Measurements from ENCODE around the gene USP5.

USP5 gene

DNA sequence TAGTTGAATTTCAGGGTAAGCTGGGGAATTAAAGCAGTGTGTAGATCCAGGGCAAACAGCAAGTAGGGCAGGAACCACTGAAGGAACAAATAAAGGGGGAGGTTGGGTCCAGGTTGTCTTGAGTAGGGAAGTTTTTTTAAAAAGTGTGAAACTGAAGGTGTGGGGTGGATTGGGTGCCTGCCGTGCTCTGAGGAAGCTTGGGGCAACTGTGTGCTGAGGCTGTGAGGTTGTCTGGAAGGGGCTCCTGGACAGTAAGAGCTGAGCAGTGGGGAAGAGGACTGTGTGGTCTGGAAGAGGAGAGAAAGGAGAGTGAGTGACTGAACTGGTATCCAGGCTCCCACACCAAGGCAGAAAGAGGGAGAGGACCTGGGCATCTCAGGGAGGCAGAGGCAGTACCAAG lies 41.2 kb upstream of the USP5 start:
- no peaks in the 10 kb centered on the region for H3F3A ChIP-seq (ENCODE audit: insufficient read depth)
- no peak overlapping the region for H2AFZ ChIP-seq (ENCODE audit: low read depth, low read length, severe bottlenecking)
- no peak overlapping the region for H3K4me3 ChIP-seq (ENCODE audit: insufficient read depth, low read length, poor library complexity, severe bottlenecking)
- no peak for TF ChIP-seq EZH2phosphoT487 (conservative IDR thresholded peaks at IDR 0.05; ENCODE audit: low read length)
- TF ChIP-seq, protein P1, sequence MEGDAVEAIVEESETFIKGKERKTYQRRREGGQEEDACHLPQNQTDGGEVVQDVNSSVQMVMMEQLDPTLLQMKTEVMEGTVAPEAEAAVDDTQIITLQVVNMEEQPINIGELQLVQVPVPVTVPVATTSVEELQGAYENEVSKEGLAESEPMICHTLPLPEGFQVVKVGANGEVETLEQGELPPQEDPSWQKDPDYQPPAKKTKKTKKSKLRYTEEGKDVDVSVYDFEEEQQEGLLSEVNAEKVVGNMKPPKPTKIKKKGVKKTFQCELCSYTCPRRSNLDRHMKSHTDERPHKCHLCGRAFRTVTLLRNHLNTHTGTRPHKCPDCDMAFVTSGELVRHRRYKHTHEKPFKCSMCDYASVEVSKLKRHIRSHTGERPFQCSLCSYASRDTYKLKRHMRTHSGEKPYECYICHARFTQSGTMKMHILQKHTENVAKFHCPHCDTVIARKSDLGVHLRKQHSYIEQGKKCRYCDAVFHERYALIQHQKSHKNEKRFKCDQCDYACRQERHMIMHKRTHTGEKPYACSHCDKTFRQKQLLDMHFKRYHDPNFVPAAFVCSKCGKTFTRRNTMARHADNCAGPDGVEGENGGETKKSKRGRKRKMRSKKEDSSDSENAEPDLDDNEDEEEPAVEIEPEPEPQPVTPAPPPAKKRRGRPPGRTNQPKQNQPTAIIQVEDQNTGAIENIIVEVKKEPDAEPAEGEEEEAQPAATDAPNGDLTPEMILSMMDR (IDR thresholded peaks at IDR 0.05; ENCODE audit: insufficient read depth, low read length, poor library complexity, severe bottlenecking) = no peak
- no peaks in the 10 kb centered on the region for H4K20me1 ChIP-seq (ENCODE audit: low read depth, low read length)
- no peaks in the 10 kb centered on the region for H3K9me3 ChIP-seq (ENCODE audit: insufficient read depth, low read length)
- no peaks in the 10 kb centered on the region for H3K79me2 ChIP-seq (ENCODE audit: insufficient read depth, low read length)
- H3K27ac ChIP-seq (ENCODE audit: low read depth, low read length) = no peak overlapping the region
- no peak overlapping the region for H3K4me2 ChIP-seq (ENCODE audit: low read depth, low read length, poor library complexity, severe bottlenecking)
- no peaks in the 10 kb centered on the region for H3K9me2 ChIP-seq (replicated peaks; ENCODE audit: insufficient read depth, low read length)
- H3K9ac ChIP-seq (ENCODE audit: low read length) = no peak overlapping the region
- H3K36me3 ChIP-seq (ENCODE audit: low read length) = no peaks in the 10 kb centered on the region
- no peaks in the 10 kb centered on the region for H3K27me3 ChIP-seq (ENCODE audit: low read length)

GRCh38 chr12:6813363-6813762 lies 38.6 kb upstream of the USP5 start:
- Histone ChIP-seq H3K9me3 (ENCODE audit: insufficient read depth, low read length) (no peaks in the 10 kb centered on the region), H4K20me1 (ENCODE audit: low read depth, low read length) (no peaks in the 10 kb centered on the region), H3K9ac (ENCODE audit: low read length) (no peak overlapping the region), H3K79me2 (ENCODE audit: insufficient read depth, low read length) (no peaks in the 10 kb centered on the region), H3K27me3 (ENCODE audit: low read length) (no peaks in the 10 kb centered on the region), H2AFZ (ENCODE audit: low read depth, low read length, severe bottlenecking) (no peak overlapping the region), H3K4me2 (ENCODE audit: low read depth, low read length, poor library complexity, severe bottlenecking) (no peak overlapping the region), H3F3A (ENCODE audit: insufficient read depth) (no peaks in the 10 kb centered on the region), H3K36me3 (ENCODE audit: low read length) (no peaks in the 10 kb centered on the region), H3K9me2 (replicated peaks; ENCODE audit: insufficient read depth, low read length) (no peaks in the 10 kb centered on the region), H3K4me3 (ENCODE audit: insufficient read depth, low read length, poor library complexity, severe bottlenecking) (no peak overlapping the region), H3K27ac (ENCODE audit: low read depth, low read length) (no peak overlapping the region)
- no peak for TF ChIP-seq EZH2phosphoT487 (conservative IDR thresholded peaks at IDR 0.05; ENCODE audit: low read length)
- TF ChIP-seq, protein P1 (IDR thresholded peaks at IDR 0.05; ENCODE audit: insufficient read depth, low read length, poor library complexity, severe bottlenecking) = no peak

- H3K9me3 ChIP-seq (ENCODE audit: insufficient read depth, low read length) = no peaks in the 10 kb centered on the region
- no peak overlapping the region for H3K4me2 ChIP-seq (ENCODE audit: low read depth, low read length, poor library complexity, severe bottlenecking)
- H3F3A ChIP-seq (ENCODE audit: insufficient read depth) = no peaks in the 10 kb centered on the region
- H3K36me3 ChIP-seq (ENCODE audit: low read length) = no peaks in the 10 kb centered on the region
- H3K27me3 ChIP-seq (ENCODE audit: low read length) = no peaks in the 10 kb centered on the region
- no peak overlapping the region for H3K9ac ChIP-seq (ENCODE audit: low read length)
- H3K27ac ChIP-seq (ENCODE audit: low read depth, low read length) = no peak overlapping the region
- H3K4me3 ChIP-seq (ENCODE audit: insufficient read depth, low read length, poor library complexity, severe bottlenecking) = no peak overlapping the region
- H4K20me1 ChIP-seq (ENCODE audit: low read depth, low read length) = no peaks in the 10 kb centered on the region
- no peak overlapping the region for H2AFZ ChIP-seq (ENCODE audit: low read depth, low read length, severe bottlenecking)
- no peaks in the 10 kb centered on the region for H3K9me2 ChIP-seq (replicated peaks; ENCODE audit: insufficient read depth, low read length)
- no peak for TF ChIP-seq EZH2phosphoT487 (conservative IDR thresholded peaks at IDR 0.05; ENCODE audit: low read length)
- no peaks in the 10 kb centered on the region for H3K79me2 ChIP-seq (ENCODE audit: insufficient read depth, low read length)
Observed at GRCh38 chr12:6816598-6816997, 35.4 kb upstream of the USP5 start.

GRCh38 chr12:6817098-6817497 lies 34.9 kb upstream of the USP5 start:
- Histone ChIP-seq H3K79me2 (ENCODE audit: insufficient read depth, low read length) (no peaks in the 10 kb centered on the region), H3K36me3 (ENCODE audit: low read length) (no peaks in the 10 kb centered on the region), H3K9ac (ENCODE audit: low read length) (no peak overlapping the region), H4K20me1 (ENCODE audit: low read depth, low read length) (no peaks in the 10 kb centered on the region), H3K9me3 (ENCODE audit: insufficient read depth, low read length) (no peaks in the 10 kb centered on the region), H2AFZ (ENCODE audit: low read depth, low read length, severe bottlenecking) (no peak overlapping the region), H3K27ac (ENCODE audit: low read depth, low read length) (no peak overlapping the region), H3F3A (ENCODE audit: insufficient read depth) (no peaks in the 10 kb centered on the region), H3K4me3 (ENCODE audit: insufficient read depth, low read length, poor library complexity, severe bottlenecking) (no peak overlapping the region), H3K4me2 (ENCODE audit: low read depth, low read length, poor library complexity, severe bottlenecking) (no peak overlapping the region), H3K27me3 (ENCODE audit: low read length) (no peaks in the 10 kb centered on the region), H3K9me2 (replicated peaks; ENCODE audit: insufficient read depth, low read length) (no peaks in the 10 kb centered on the region)
- TF ChIP-seq, protein P1 (IDR thresholded peaks at IDR 0.05; ENCODE audit: insufficient read depth, low read length, poor library complexity, severe bottlenecking) = no peak
- TF ChIP-seq EZH2phosphoT487 (conservative IDR thresholded peaks at IDR 0.05; ENCODE audit: low read length) = no peak
